Psoas muscle (tissue), 8 donors: ENCODE measurements around the gene TMEM139. TPM values are rescaled to one million over a fixed set of nuclear protein-coding genes. Genes with fewer than 3 reads are reported as not detected.

Source experiments
- ATAC-seq, 4 donors: fragments of 200-7000 bp; cut with Tn5 transposase; one replicate each; pipeline ENCODE4 v1.9.1; 2020; ENCODE audit warnings: moderate library complexity in 3 of 4, mild to moderate bottlenecking in 2 of 4
- DNase-seq, 2 donors: peaks; one replicate each; pipeline ENCODE4 v3.0.0-alpha.2; 2020
- H3K27ac ChIP-seq: fragments of 200-600 bp; one replicate; pipeline ENCODE4 v1.8.0; 2022
- H3K27me3 ChIP-seq, 3 donors: fragments of 200-600 bp in 1 of 3; one replicate each; pipeline versions ENCODE4 v1.6.1 to v1.8.0; 2013 to 2022; ENCODE audit warnings: low read length in 2 of 3, mild to moderate bottlenecking in 2 of 3, moderate library complexity in 1 of 3; ENCODE audit not compliant: insufficient read depth in 3 of 3
- H3K36me3 ChIP-seq, 2 donors: fragments of 200-600 bp in 1 of 2; one replicate each; pipeline versions ENCODE4 v1.6.1 to v1.8.0; 2013 to 2022; ENCODE audit warnings: low read depth in 1 of 2, mild to moderate bottlenecking in 1 of 2, moderate library complexity in 1 of 2; ENCODE audit not compliant: insufficient read depth in 1 of 2
- H3K4me1 ChIP-seq: fragments of 200-600 bp; one replicate; pipeline ENCODE4 v1.8.0; 2022
- H3K4me3 ChIP-seq: fragments of 200-600 bp; one replicate; pipeline ENCODE4 v1.8.0; 2022; ENCODE audit warnings: mild to moderate bottlenecking
- H3K9me3 ChIP-seq: fragments of 200-600 bp; one replicate; pipeline ENCODE4 v1.8.0; 2022
- CTCF ChIP-seq: fragments of 200-600 bp; IDR thresholded peaks from one replicate; pipeline ENCODE4 v1.8.0; 2022; ENCODE audit warnings: antibody characterized with exemption
- WGBS, 3 donors: extraction: QIAGEN DNeasy Blood & Tissue Kit; methylation state at CpG; one replicate each; pipeline versions ENCODE4 v1.1.6 to v1.1.7; 2013; 5-methylcytosine and 5-hydroxymethylcytosine counted together
- intact Hi-C, 2 donors: fragments of 100-400 bp; cut with DNase I; formaldehyde crosslinking; loops; one replicate each; pipeline versions ENCODE4 v1.11.0 to v1.14.2; 2022
- polyA plus RNA-seq, 3 donors: library from polyadenylated mRNA; stranded (reverse); fragments of 200-250 nt; gene quantifications; one replicate each; pipeline ENCODE4 v1.2.3, GENCODE V29; 2013
- total RNA-seq, 4 donors: library from RNA; stranded (reverse); fragmentation: NEBNext Ultra II Directional in 2 of 4; extraction: Animal tissue kit (Norgen Biotek cat#: 25700) in 2 of 4; gene quantifications; one replicate each; pipeline versions ENCODE4 v1.2.1 to v1.2.4, GENCODE V29; 2021 to 2023
- donor health status: healthy with polysubstance abuse.
- donor health status: DM: no; HTN: no; CAD: no; lungs with moderate emphysema.
- donor health status: Bipolar disorder and iron deficiency.
- donor health status: healthy.
- donor health status: DM: yes; HTN: yes; CAD: no.
- donor health status: DM: no; HTN: no; CAD: no.
- donor health status: DM: no; HTN: no; CAD: no.
- donor health status: DM: yes; HTN: yes; CAD: no.

Gene TMEM139
- total and polyA plus RNA-seq, 7 donors = 0.04 to 0.43 (median 0.36) TPM; not detected in 3

DNA sequence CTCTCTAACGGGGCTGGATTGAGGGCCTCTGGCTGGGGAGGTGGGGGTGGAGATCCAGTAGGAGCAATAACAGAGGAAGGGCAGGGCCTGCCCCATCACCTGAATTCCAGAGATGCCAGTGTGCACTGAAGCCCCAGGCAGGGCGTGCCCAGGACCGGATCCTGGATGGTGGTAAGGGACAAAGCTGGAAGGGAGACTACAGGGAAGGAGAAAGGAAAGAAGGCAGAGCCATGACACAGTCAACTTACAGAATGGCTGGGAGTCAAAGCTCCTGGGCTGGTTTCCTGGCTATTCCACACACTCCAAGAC is 666 bp downstream of the TMEM139 start:
- H3K4me3 ChIP-seq = no peak overlapping the region
- DNase-seq (no peak), ATAC-seq (no peak)
- intact Hi-C loops = no loop called here
- no peaks in the 10 kb centered on the region for H3K36me3 ChIP-seq
- 71 to 89% (median 84%) methylated on average over 3 of the region's 3 CpGs for WGBS, 3 donors
- peaks cover 17% of the 10 kb centered on the region for H3K4me1 ChIP-seq
- no peak for TF ChIP-seq CTCF
- H3K27ac ChIP-seq = no peak overlapping the region
- H3K27me3 ChIP-seq = no peaks in the 10 kb centered on the region
- no peaks in the 10 kb centered on the region for H3K9me3 ChIP-seq

GRCh38 chr7:143285806-143286521 is 1.2 kb downstream of the TMEM139 start:
- TF ChIP-seq CTCF = no peak
- Histone ChIP-seq H3K27me3 (no peaks in the 10 kb centered on the region), H3K4me1 (peaks cover 17% of the 10 kb centered on the region), H3K36me3 (peaks cover 0 to under 1% of the 10 kb centered on the region in 2 donors), H3K4me3 (no peak overlapping the region), H3K27ac (no peak overlapping the region), H3K9me3 (no peaks in the 10 kb centered on the region)
- intact Hi-C loops = no loop called here
- no peak for DNase-seq
- no peak for ATAC-seq
- 96 to 99% (median 98%) methylated on average over 10 to 11 of the region's 11 CpGs for WGBS, 3 donors

- DNase-seq (no peak), ATAC-seq (no peak)
- Histone ChIP-seq H3K4me1 (peaks cover 17% of the 10 kb centered on the region), H3K9me3 (no peaks in the 10 kb centered on the region), H3K4me3 (no peak overlapping the region), H3K27me3 (no peaks in the 10 kb centered on the region), H3K36me3 (peaks cover 0 to 6% of the 10 kb centered on the region in 2 donors), H3K27ac (no peak overlapping the region)
- WGBS, 3 donors = 84 to 93% (median 87%) methylated on average over 6 of the region's 6 CpGs
- intact Hi-C loops = no loop called here
- no peak for TF ChIP-seq CTCF
Observed at GRCh38 chr7:143286522-143286890, 1.7 kb downstream of the TMEM139 start.

GRCh38 chr7:143287339-143287934 is 2.7 kb downstream of the TMEM139 start:
- WGBS, 3 donors = 63 to 71% (median 71%) methylated on average over 17 of the region's 17 CpGs
- ATAC-seq (no peak), DNase-seq (no peak)
- Histone ChIP-seq H3K27me3 (no peaks in the 10 kb centered on the region), H3K4me1 (peaks cover 17% of the 10 kb centered on the region), H3K9me3 (no peaks in the 10 kb centered on the region), H3K27ac (peak overlapping the region; percentile 91), H3K36me3 (peaks cover 0 to 16% of the 10 kb centered on the region in 2 donors), H3K4me3 (peak overlapping the region; percentile 99)
- intact Hi-C loops = no loop called here
- no peak for TF ChIP-seq CTCF
